ENCODE measurements around the gene GRID2.

GRID2 gene

GRCh38 chr4:93687304-93687703 is 1383.5 kb downstream of the GRID2 start:
- Mint-ChIP-seq H3K4me1 (no peaks in the 10 kb centered on the region), H3K36me3 (no peaks in the 10 kb centered on the region), H3K9me3 (no peaks in the 10 kb centered on the region), H3K4me3 (no peak overlapping the region), H3K27me3 (no peaks in the 10 kb centered on the region), H3K27ac (no peak overlapping the region)
- no peak for ATAC-seq

- no peaks in the 10 kb centered on the region for H3K27me3 Mint-ChIP-seq
Measured at GRCh38 chr4:93688978-93689377, 1385.2 kb downstream of the GRID2 start.

GRCh38 chr4:93693141-93693540 is 1389.4 kb downstream of the GRID2 start:
- Mint-ChIP-seq H3K27ac (no peak overlapping the region), H3K9me3 (no peaks in the 10 kb centered on the region), H3K36me3 (no peaks in the 10 kb centered on the region), H3K4me3 (no peak overlapping the region), H3K27me3 (no peaks in the 10 kb centered on the region), H3K4me1 (no peaks in the 10 kb centered on the region)
- ATAC-seq, result no peak

More at GRCh38 chr4:93688978-93689377, 1385.2 kb downstream of the GRID2 start:
- Mint-ChIP-seq H3K4me1 (no peaks in the 10 kb centered on the region), H3K27ac (no peak overlapping the region), H3K36me3 (no peaks in the 10 kb centered on the region), H3K4me3 (no peak overlapping the region), H3K9me3 (no peaks in the 10 kb centered on the region)
- no peak for ATAC-seq

- no peaks in the 10 kb centered on the region for H3K9me3 Mint-ChIP-seq
- ATAC-seq, result no peak
Measured at GRCh38 chr4:93698686-93699085, 1394.9 kb downstream of the GRID2 start.

GRCh38 chr4:93700571-93700970 is 1396.8 kb downstream of the GRID2 start:
- H3K36me3 Mint-ChIP-seq, result no peaks in the 10 kb centered on the region
- H3K4me1 Mint-ChIP-seq, result no peaks in the 10 kb centered on the region
- no peak overlapping the region for H3K4me3 Mint-ChIP-seq
- H3K27me3 Mint-ChIP-seq, result no peaks in the 10 kb centered on the region
- H3K27ac Mint-ChIP-seq, result no peak overlapping the region
- ATAC-seq, result no peak
- H3K9me3 Mint-ChIP-seq, result no peaks in the 10 kb centered on the region

More at GRCh38 chr4:93698686-93699085, 1394.9 kb downstream of the GRID2 start:
- Mint-ChIP-seq H3K4me1 (no peaks in the 10 kb centered on the region), H3K27me3 (no peaks in the 10 kb centered on the region), H3K27ac (no peak overlapping the region), H3K36me3 (no peaks in the 10 kb centered on the region), H3K4me3 (no peak overlapping the region)

- ATAC-seq, result peak; percentile 39
- Mint-ChIP-seq H3K36me3 (no peaks in the 10 kb centered on the region), H3K27ac (no peak overlapping the region), H3K4me1 (no peaks in the 10 kb centered on the region), H3K4me3 (no peak overlapping the region), H3K27me3 (no peaks in the 10 kb centered on the region), H3K9me3 (peaks cover 2% of the 10 kb centered on the region)
Measured at GRCh38 chr4:93710101-93710846, 1406.5 kb downstream of the GRID2 start.

GRCh38 chr4:93710847-93711430 is 1407.2 kb downstream of the GRID2 start:
- H3K27ac Mint-ChIP-seq, result no peak overlapping the region
- H3K4me3 Mint-ChIP-seq, result no peak overlapping the region
- no peaks in the 10 kb centered on the region for H3K4me1 Mint-ChIP-seq
- no peaks in the 10 kb centered on the region for H3K27me3 Mint-ChIP-seq
- H3K36me3 Mint-ChIP-seq, result no peaks in the 10 kb centered on the region
- H3K9me3 Mint-ChIP-seq, result peaks cover 2% of the 10 kb centered on the region
- ATAC-seq, result no peak

GRCh38 chr4:93718233-93718632 is 1414.5 kb downstream of the GRID2 start:
- H3K36me3 Mint-ChIP-seq, result no peaks in the 10 kb centered on the region
- no peaks in the 10 kb centered on the region for H3K4me1 Mint-ChIP-seq
- peaks cover 2% of the 10 kb centered on the region for H3K9me3 Mint-ChIP-seq
- no peak overlapping the region for H3K27ac Mint-ChIP-seq
- no peak overlapping the region for H3K4me3 Mint-ChIP-seq
- H3K27me3 Mint-ChIP-seq, result no peaks in the 10 kb centered on the region
- no peak for ATAC-seq

GRCh38 chr4:93719552-93719951 is 1415.8 kb downstream of the GRID2 start:
- Mint-ChIP-seq H3K4me1 (no peaks in the 10 kb centered on the region), H3K4me3 (no peak overlapping the region)

GRCh38 chr4:93722446-93722845 is 1418.7 kb downstream of the GRID2 start:
- Mint-ChIP-seq H3K9me3 (no peaks in the 10 kb centered on the region), H3K27me3 (no peaks in the 10 kb centered on the region), H3K4me3 (no peak overlapping the region), H3K4me1 (no peaks in the 10 kb centered on the region), H3K36me3 (no peaks in the 10 kb centered on the region), H3K27ac (no peak overlapping the region)
- no peak for ATAC-seq

More at GRCh38 chr4:93719552-93719951, 1415.8 kb downstream of the GRID2 start:
- no peaks in the 10 kb centered on the region for H3K36me3 Mint-ChIP-seq
- ATAC-seq, result no peak
- no peak overlapping the region for H3K27ac Mint-ChIP-seq
- no peaks in the 10 kb centered on the region for H3K9me3 Mint-ChIP-seq
- no peaks in the 10 kb centered on the region for H3K27me3 Mint-ChIP-seq

GRCh38 chr4:93730251-93730650 is 1426.5 kb downstream of the GRID2 start:
- Mint-ChIP-seq H3K4me1 (no peaks in the 10 kb centered on the region), H3K36me3 (no peaks in the 10 kb centered on the region), H3K4me3 (no peak overlapping the region), H3K27me3 (peaks cover 9% of the 10 kb centered on the region), H3K27ac (no peak overlapping the region), H3K9me3 (no peaks in the 10 kb centered on the region)
- no peak for ATAC-seq

- no peak for ATAC-seq
- H3K4me3 Mint-ChIP-seq, result no peak overlapping the region
- H3K36me3 Mint-ChIP-seq, result no peaks in the 10 kb centered on the region
- H3K27ac Mint-ChIP-seq, result no peak overlapping the region
- H3K27me3 Mint-ChIP-seq, result peaks cover 9% of the 10 kb centered on the region
- no peaks in the 10 kb centered on the region for H3K9me3 Mint-ChIP-seq
- H3K4me1 Mint-ChIP-seq, result no peaks in the 10 kb centered on the region
Measured at GRCh38 chr4:93730760-93731159, 1427.0 kb downstream of the GRID2 start.

- H3K36me3 Mint-ChIP-seq, result no peaks in the 10 kb centered on the region
- ATAC-seq, result peak; percentile 39
- H3K27me3 Mint-ChIP-seq, result peaks cover 9% of the 10 kb centered on the region
- H3K4me3 Mint-ChIP-seq, result no peak overlapping the region
- H3K27ac Mint-ChIP-seq, result no peak overlapping the region
- no peaks in the 10 kb centered on the region for H3K9me3 Mint-ChIP-seq
- H3K4me1 Mint-ChIP-seq, result no peaks in the 10 kb centered on the region
Measured at GRCh38 chr4:93731456-93731855, 1427.7 kb downstream of the GRID2 start.

GRCh38 chr4:93732509-93732908 is 1428.7 kb downstream of the GRID2 start:
- Mint-ChIP-seq H3K27me3 (peaks cover 9% of the 10 kb centered on the region), H3K4me3 (no peak overlapping the region), H3K36me3 (no peaks in the 10 kb centered on the region), H3K27ac (no peak overlapping the region), H3K4me1 (no peaks in the 10 kb centered on the region), H3K9me3 (no peaks in the 10 kb centered on the region)
- ATAC-seq, result no peak

- no peak for ATAC-seq
- Mint-ChIP-seq H3K27me3 (no peaks in the 10 kb centered on the region), H3K4me1 (no peaks in the 10 kb centered on the region), H3K4me3 (no peak overlapping the region), H3K9me3 (peaks cover 3% of the 10 kb centered on the region), H3K27ac (no peak overlapping the region), H3K36me3 (no peaks in the 10 kb centered on the region)
Measured at GRCh38 chr4:93740890-93741289, 1437.1 kb downstream of the GRID2 start.

GRCh38 chr4:93743022-93743421 is 1439.3 kb downstream of the GRID2 start:
- Mint-ChIP-seq H3K9me3 (peaks cover 3% of the 10 kb centered on the region), H3K27me3 (no peaks in the 10 kb centered on the region), H3K4me3 (no peak overlapping the region), H3K36me3 (no peaks in the 10 kb centered on the region), H3K27ac (no peak overlapping the region), H3K4me1 (no peaks in the 10 kb centered on the region)
- no peak for ATAC-seq

Measured in stimulated activated memory B cell treated with anti-CD40 and anti-IgM and Interleukin-4, amounts not matched to agents 10 μg/mL and 1 μg/mL and 100 μg/mL, for 72 hours (primary cell).